ENCODE data around the gene ZNF24.

GRCh38 chr18:35337286-35337685 is 6.9 kb downstream of the ZNF24 start:
- TF ChIP-seq, protein P1, sequence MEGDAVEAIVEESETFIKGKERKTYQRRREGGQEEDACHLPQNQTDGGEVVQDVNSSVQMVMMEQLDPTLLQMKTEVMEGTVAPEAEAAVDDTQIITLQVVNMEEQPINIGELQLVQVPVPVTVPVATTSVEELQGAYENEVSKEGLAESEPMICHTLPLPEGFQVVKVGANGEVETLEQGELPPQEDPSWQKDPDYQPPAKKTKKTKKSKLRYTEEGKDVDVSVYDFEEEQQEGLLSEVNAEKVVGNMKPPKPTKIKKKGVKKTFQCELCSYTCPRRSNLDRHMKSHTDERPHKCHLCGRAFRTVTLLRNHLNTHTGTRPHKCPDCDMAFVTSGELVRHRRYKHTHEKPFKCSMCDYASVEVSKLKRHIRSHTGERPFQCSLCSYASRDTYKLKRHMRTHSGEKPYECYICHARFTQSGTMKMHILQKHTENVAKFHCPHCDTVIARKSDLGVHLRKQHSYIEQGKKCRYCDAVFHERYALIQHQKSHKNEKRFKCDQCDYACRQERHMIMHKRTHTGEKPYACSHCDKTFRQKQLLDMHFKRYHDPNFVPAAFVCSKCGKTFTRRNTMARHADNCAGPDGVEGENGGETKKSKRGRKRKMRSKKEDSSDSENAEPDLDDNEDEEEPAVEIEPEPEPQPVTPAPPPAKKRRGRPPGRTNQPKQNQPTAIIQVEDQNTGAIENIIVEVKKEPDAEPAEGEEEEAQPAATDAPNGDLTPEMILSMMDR (conservative IDR thresholded peaks at IDR 0.05) = no peak
- TF ChIP-seq ZFX (IDR thresholded peaks at IDR 0.05) = no peak
